ENCODE measurements around the gene SV2C.
A peak's percentile ranks its signal among the peaks of the same experiment; 100 is the strongest.
"Not testable (repeated sequence)": the region's sequence is repeated elsewhere in the genome, so short reads cannot be mapped to it uniquely, and the experiment has no call there.

Gene SV2C

DNA sequence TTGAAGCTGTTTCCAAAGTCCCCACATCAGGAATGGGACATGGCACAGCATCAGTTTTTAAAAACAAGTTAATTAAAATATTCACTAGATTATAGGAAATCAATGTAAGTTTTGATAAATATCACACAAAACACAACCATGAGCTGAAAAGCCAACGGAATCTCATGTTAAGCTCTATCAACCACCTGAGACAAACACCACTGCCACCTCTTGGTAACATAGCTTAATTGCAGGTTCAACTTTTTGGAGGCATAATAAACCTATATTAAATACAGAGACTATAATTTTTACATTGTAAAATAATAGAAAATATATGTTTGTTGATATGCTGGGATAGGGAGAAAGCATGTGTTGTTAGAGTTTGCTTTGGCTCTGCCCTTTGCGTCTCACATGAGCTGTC lies 126.1 kb downstream of the SV2C start:
- DNase-seq: no peak

DNA sequence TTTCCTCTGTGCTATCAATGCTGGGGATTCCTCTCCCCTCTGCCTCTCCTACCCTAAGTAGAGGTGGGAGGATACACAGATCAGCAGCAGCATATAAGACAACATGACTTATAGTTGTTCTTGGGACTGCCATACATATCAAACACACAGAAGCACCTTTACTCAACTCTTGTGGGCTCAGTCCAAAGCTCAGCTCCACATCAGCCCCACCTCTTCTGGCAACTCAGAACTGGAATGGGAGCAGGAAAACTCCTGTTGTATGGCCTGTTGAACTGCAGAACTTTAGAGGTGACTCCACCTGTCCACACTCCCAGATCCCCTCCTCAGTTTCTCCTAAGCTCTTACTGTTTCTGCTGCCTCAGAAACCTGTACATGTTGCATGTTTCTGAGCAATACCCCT lies 127.8 kb downstream of the SV2C start:
- no peak for DNase-seq

DNA sequence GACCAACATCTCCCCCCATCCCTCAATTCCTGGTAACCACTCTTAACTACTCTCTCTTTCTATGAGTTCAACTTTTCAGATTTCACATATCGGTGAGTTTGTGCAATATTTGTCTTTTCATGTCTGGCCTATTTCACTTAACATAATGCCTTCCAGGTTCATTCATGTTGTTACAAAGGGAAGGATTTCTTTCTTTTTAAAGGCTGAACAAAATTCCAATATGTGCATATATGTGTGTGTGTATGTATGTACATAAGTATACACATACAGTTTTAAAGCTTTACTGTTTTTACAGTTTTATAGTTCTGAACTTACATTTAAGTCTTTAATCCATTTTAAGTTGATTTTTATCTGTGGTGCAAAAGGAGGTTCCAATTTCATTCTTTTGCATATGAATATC lies 130.7 kb downstream of the SV2C start:
- no peak for DNase-seq

DNA sequence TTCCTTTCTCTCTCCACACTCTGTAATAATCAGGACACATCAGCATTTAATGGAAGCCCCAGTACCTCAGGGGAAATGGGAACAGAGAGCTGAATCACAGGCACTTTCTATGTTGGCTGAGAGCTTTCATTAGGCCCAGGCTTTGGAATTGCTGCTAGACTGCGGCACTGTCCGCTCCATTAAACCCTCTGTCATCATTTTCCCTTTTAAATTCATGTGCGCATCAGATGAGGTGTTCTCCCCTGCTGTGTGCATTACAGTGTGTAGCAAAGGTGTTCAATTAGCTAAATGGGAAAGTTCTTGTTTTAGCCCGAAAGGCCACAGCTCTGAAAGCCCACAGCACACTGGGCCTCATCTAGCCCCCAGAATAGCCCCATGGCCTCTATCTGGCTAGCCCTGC lies 133.6 kb downstream of the SV2C start:
- no peak for DNase-seq

DNA sequence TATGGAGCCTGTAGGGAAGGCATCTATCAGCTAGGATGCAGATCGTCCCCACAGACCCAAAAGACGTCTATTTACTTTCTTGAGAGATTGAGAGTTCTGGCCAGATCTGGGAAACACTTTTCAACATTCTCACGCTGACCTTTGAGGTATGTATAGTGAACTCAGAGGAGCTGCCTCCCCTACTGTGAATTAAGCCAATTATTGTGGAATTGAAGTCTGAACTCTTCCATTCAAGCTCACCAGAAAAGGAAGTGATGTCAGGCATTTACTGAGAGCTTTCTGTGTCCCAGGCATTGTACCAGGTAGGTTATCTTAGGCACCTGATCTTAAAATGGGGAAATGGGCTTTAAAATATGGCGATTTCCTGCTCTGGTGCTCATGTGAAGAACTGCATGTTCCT lies 136.5 kb downstream of the SV2C start:
- no peak for DNase-seq

DNA sequence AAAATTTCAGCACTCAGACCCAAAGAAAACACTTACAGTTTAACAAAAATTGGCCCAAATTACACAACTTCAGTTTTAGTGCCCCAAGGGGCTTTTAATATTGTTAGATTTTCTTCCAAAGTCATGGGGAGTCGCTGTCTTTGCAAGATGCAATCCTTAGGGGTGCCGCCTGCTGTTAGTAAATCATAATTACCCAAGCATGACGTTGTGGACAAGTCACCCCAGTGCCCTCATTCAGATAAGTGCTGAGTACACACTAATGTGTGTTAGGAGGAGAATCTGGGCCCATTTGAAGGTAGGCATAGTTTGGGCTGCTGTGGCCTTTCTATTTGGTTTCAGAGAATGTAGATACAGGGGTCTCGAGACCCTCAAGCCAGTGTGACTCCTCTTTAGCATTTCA lies 138.1 kb downstream of the SV2C start:
- DNase-seq: no peak

DNA sequence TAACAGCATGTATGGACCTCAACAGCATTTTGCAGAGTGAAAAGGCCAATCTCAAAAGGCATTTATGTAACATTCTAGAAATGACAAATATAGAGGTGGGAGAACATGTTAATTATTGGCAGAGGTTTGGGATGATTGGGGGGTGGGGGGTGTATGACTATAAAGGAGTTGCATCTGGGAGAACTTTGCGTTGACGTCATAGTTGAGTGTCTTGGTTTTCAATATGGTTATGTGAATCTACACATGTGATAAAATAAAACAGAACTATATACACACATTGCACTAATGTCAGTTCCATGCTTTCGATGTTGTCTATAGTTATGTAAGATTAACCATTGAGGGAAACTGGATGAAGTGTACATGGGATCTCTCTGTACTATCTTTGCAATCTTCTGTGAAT lies 139.1 kb downstream of the SV2C start:
- DNase-seq: no peak

DNA sequence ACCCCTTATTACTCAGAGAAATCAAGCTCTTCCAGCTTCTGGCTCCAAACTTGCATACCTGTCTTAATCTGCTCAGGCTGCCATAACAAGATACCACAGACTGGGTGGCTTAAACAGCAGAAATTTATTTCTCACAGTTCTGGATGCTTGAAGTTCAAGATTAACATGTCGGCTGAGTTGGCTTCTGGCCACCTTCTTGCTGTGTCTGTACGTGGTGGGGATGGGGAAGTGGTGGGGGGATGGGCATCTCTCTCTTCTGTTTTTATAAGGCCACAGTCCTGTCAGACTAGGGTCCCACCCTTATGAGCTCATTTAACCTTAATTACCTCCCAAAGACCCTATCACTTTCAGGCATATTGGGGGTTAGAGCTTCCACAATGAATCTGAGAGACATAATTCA lies 140.5 kb downstream of the SV2C start:
- peak; percentile 1 for DNase-seq

DNA sequence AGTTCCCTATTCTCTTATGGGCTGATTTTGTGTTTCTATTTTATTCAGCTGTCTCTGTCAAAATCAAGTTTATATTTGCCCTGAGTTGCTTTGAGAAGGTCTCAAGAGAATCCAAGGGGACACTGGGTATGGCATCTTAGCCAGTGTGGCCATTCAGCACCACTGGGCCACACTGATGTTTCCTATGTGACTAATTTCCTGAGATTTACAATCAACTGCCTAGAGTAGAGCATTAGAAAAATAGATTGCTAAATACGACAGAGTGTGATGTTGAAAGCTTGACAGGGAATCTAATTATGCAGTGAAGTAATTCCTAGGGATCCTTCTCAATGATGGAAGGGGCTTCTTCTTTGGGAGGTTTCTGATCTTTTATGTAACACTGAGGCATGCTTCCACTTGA lies 141.7 kb downstream of the SV2C start:
- DNase-seq: no peak

DNA sequence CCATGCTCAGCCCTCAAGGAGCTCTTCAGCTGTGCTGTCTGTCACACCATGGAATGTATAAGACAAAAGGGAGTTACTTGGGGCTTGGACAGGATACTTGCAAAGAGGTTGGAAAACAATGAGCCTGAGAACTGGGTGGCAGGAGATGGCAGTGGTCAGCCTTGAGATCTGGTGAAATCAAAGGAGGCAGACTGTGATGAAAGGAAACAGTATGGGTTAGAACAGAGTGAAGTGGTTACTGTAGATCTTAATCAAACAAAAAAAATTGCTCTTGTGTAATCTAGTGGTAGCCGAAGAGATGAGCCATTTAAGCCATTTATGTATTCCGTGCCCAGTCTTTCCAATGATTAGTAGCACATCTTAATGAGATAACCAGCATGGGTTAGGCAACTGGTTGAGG lies 142.2 kb downstream of the SV2C start:
- no peak for DNase-seq

DNA sequence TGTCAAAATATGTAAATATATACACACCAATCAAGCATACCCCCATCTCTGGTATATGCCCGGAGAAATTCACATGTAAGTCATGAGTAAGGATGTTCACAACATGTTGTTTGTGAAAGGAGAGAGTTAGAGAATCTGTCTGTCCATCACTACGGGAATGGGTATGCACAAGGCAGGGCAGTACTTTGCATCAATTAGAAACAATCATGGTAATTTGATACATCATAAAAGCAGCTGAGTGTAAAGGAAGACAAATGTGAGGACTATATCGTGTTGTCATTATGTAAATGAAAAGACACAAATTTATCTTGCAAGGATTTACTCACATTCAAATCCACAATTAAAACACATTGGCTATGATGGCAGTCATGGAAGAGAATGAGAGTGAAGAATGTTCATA lies 146.7 kb downstream of the SV2C start:
- no peak for DNase-seq

DNA sequence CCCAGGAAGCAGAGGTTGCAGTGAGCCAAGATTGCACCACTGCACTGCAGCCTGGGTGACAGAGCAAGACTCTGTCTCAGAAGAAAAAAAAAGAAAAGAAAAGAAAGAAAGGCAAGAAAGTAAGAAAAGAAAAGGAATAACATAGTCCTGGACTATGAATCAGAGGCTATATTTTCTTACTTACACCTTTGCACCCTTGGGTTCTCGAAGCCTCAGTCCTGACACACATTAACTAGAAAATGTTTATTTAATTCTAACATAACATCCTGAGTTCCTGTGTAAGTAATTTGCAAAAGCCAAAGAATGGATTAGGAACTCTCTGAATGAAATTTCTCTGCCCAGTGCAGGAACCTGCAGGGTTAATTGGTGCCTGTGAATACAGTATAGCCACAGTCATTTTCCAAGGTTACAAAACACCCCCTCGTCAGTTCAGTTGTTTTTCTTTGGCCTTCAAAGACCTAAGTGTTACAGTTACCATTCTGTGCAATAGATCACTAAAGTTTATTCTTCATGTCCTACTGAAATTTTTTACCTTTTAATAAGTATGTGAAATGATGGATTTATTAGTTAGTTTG lies 147.6 kb downstream of the SV2C start:
- DNase-seq: no peak

DNA sequence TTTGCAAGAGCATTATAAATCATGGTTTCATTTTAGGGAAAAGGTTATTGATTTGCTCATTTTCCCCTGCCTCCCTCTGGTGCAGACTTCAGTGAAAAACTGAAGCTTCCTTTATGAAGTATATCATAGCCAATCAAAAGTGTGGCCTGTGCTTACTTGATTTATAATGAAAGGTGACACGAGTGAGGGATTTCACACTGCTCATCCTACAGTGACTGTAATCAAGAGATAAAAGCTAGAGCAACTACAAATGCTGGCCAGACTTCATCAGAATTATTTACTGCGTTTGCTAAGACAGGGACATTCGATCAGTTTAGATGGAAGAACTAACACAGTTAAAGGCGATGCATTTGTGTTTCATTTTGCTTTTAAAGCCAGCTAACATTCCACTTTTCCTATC lies 151.5 kb downstream of the SV2C start:
- DNase-seq: no peak

DNA sequence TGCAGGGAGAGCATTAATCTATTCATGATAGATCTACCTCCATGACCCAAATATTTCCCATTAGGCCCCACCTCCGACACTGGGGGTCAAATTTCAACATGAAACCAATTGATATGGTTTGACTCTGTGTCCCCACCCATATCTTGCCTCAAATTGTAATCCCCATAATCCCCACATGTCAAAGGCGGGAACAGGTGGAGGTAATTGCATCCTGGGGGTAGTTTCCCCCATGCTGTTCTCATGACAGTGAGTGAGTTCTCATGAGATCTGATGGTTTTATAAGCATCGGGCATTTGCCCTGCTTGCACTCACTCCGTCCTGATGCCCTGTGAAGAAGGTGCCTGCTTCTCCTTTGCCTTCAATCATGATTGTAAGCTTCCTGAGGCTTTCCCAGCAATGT lies 153.5 kb downstream of the SV2C start:
- no peak for DNase-seq

DNA sequence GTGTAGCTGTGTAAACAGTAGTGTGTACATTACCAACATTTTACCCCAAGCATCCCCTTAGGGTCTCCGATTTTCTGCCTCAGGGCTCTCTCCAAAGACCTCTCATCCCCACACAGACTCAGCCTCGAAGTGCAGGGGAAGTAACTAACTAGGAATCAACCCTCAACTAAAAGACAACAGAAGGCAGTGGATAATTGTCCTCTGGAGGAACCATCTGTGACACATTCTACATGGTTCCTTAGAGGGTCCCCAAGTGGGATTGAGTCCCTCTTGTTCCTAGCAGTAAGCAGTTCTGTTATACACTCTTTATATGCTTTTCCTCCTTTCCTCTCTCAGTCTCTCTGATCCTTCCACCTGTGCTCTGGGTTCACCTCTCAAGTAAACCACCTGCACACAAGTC lies 157.2 kb downstream of the SV2C start:
- DNase-seq: no peak

DNA sequence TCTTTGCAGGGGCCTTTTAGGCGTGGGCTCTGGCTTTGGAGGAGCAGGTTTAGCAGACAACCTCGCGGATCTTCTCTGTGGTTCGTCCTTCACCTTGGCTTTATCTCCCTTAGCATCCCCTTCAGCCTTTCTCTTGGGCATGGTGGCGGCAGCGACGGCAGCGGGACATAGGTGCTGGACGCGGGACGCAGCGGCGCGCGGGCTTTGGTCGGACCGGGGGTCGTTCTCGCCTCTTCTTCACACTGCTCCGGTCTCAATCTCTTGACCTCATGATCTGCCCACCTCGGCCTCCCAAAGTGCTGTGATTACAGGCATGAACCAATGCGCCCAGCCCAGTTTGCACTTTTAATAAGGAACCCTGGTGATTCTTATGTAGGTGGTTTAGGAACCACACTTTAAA lies 159.0 kb downstream of the SV2C start:
- DNase-seq: not testable (repeated sequence)

DNA sequence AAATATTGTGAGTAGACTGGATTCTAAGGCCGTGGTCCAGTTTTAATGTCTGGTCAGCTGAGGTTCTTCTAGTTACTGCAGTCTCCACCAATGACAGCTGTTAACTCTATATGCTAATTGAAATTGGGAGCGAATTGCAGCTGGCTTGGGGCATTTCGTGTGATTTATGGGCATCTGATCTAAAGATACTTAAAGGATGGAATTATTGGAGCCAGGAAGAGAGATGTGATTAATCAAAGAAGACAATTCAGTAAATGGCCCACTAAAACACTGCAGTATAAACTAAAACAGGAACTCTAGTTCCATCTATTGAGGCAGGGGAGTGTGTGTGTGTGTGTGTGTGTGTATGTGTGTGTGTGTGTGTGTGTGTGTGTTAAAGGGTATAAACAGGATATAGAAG lies 162.4 kb downstream of the SV2C start:
- DNase-seq: no peak

DNA sequence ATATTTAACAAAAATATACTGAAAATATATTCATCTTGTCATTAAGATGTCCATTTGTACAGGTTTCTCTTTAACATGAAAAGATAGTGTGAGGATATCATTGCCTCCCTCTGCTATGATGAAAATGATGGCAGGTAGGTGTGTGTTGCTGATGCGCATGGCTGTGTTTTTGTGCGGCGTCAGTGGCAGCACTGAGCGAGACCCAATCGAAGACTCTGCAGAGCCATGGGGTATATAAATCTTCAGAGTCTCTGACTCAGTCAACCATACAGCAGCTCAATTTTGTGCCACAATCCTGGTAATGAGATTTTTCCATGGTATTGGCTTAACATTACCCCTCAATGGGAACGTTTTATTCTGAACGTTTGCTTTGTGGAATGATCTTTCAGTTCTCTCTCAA lies 166.4 kb downstream of the SV2C start:
- DNase-seq: no peak

DNA sequence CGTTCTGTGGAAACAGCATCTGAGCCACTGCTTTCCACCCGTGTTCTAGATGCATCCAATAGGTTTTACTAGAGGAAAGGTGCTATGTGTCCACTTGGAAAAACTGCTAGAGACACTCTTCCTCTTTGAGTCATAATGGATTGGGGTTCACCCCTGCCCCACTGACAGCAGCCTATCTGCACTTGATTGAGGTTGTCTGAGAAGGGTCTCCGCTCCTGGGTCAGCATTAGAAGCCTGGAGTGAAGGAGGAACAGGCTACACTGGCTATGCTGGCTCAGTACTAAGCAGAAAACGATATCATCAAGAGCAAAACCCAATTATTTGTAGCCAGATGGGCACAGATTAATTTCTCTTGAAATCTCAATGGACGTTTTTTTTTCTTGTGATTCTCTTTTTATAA lies 167.3 kb downstream of the SV2C start:
- DNase-seq: no peak

DNA sequence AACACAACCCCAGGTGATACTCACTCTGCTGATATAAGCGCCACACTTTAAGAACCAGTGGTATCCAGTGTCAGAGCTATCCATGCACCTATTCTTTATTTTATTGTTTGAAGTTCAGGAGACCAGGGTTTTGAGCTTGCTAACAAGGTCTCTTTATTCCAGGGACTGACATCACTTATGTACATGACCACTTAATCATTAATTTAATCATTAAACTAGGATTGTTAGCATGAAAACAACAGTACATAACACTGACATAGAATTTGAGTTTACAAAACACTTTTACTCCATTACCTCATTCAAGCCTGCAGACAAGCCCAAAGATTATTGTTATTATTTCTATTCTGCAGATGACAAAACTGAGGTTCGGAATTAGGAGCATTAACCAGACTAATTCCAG lies 168.5 kb downstream of the SV2C start:
- no peak for DNase-seq

DNA sequence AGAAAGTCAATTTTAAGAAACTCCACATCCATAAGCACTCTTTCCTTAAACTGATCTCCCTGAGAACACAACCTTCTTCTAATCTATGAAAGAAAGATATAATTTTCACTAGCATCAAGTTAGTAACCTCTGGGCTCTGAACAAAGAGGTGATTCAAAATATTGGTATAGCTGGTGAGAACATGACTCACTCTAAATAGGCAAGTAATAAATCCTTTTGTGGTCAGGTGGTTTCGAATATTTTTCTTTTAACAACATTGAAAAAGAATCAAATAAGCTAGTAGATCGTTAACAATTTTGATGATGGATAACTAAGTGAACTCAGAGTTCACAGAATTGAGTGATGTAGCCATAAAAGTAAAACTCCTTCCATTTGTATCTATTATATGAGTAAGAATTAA lies 169.3 kb downstream of the SV2C start:
- DNase-seq: no peak

DNA sequence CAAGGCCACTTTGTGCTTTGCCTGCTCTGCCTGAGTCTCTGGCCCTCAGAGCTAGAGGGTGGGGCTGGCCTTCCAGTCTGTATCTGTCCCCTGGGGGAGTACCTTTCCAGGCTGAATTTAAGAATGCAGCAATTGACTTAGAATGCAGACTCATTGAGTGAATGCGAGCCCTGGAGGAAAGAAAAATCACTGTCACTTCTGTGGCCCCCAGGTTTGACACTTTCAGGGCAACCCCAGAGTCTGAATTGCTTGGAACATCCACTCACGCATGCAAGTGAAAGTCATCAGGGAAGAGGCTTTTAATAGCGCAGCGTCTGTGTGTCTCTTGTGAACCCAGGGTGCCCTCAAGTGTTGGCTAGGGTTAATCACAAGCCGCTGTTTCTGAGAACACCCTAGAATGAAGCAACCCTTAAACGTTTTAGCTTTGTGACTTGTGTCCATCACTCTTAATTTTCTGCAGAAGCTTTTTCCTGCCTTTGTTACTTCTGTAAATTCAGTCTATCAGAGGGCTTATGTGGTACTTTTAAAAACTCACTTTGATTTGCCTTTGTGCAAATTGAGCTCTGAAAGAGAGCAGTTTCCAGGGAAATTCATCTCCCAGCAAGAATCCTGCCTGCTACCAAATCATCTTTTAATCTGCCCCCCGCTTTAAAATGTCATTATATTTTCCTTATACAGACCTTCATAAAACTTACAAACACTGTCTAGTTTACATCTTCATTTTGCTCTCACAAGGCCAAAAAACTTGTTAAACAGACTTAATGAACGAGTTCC lies 173.1 kb downstream of the SV2C start:
- peak; percentile 80 for DNase-seq

DNA sequence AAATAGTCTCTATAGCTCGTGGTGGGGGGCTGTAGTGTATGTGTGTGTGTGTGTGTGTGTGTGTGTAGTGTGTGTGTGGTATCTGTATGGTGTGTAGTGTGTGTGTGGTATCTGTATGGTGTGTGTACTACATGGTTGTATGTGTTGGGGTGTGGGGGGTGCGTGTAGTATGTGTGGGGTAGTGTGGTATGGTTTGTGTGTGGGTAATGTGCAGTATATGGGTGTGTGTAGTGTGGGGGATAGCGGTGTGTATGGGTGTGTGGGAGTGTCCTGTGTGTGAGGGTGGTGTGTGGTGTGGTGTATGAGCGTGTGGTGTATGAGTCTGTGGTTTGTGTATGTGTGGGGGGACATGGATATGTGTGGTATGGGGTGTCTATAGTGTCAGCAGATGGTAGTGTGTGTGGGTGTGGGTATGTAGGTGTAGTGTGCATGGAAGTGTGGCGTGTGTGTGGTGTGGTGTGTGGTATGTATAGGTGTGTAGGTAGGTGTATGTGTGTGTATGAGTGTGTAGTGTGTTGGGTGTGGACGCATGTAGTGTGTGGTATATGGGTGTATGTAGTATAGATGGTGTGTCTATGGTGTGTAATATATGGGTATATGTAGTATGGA lies 174.1 kb downstream of the SV2C start:
- no peak for DNase-seq

DNA sequence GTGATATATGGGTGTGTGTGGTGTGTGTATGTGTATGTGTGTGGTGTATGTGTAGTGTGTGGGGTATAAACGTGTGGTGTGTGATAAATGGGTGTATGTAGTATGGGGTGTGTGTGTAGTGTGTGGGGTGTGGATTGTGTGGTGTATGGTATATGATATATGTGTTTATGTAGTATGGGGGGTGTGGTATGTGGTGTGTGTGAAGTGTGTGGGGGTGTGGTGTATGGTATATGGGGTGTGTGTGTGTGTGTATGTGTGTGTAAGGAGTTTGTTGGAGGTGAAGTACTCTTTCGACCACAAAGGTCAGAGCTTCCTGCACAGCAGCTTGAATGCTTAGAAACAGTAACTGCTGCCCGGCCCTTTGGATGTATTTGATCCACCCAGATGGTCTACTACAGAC lies 174.7 kb downstream of the SV2C start:
- no peak for DNase-seq

DNA sequence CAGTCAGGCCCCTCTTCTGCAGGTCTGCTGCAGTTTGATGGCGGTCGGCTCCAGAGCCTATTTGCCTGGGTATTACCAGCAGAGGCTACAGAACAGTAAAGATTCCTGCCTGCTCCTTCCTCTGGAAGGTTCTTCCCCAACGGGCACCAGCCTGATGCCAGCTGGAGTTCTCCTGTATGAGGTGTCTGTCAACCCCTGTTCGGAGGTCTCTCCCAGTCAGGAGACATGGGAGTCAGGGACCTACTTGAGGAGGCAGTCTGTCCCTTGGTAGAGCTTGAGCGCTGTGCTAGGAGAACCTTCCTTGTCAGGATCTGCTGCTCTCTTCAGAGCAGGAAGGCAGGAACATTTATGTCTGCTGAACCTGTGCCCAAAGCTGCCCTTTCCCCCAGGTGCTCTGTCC lies 181.5 kb downstream of the SV2C start:
- DNase-seq: no peak

Measured in GDM1 (cell line).